Middle frontal gyrus (tissue), 1 donor: ENCODE measurements around the gene MAEA.

Experiments used
- DNase-seq: peaks from one replicate; pipeline ENCODE4 v3.0.0-alpha.2; 2015; ENCODE audit warnings: low spot score; ENCODE audit errors: extremely low spot score

The MAEA gene

DNA sequence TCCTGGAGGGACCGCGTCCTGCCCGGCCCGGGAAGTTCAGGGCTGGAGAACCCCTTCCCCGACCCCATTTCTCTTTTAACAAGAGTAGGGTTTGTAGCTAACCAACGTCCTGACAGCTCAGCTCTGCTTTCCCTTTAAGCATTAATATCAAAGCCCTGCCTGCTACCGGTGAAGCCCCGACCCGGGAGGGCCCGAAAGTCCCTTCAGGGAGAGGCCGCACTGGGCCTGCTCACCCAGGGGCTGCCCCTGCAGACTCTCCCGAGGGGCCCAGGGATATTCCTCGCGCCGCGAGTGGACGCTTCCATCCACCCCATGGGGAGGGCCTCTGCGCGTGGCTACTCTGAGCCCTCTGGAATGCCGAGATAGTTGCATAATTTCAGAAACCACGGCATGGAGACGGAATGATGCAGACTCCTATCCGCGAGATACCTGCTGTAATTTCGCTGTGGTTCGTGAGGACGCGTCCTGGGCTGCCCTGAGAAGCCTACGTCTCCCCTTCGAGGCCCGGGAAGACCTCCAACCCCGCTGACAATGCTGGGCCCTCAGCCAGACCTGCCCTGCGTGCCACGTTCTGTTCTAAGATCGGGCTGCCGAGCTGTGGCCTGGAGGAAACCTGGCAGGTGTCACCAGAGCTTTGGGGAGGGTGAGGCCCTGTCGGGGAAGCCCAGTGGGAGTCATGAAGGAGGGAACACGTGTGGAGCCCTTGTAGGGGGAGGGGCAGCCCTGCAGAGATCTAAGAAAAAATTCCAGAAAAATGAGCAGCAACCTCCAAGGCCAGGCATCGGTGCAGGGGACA lies 39.8 kb upstream of the MAEA start:
- no peak for DNase-seq

DNA sequence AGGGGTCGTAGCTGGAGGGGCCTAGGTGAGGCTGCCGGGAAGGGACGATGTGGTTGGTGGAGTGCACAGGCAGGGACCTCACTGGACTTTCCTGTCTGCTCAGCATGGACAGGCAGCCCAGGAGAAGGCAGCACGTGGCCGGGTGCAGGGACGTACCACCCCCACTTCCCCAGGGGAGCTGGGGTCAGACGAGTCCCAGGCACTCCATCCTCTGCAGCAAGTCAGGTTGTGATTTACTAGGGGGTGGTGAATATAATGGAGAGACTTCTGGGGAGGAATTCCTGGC lies 39.2 kb upstream of the MAEA start:
- DNase-seq, result no peak

- DNase-seq, result no peak
Observed at GRCh38 chr4:1250921-1251772, 38.5 kb upstream of the MAEA start.

GRCh38 chr4:1251773-1252066 lies 38.0 kb upstream of the MAEA start:
- DNase-seq, result no peak

DNA sequence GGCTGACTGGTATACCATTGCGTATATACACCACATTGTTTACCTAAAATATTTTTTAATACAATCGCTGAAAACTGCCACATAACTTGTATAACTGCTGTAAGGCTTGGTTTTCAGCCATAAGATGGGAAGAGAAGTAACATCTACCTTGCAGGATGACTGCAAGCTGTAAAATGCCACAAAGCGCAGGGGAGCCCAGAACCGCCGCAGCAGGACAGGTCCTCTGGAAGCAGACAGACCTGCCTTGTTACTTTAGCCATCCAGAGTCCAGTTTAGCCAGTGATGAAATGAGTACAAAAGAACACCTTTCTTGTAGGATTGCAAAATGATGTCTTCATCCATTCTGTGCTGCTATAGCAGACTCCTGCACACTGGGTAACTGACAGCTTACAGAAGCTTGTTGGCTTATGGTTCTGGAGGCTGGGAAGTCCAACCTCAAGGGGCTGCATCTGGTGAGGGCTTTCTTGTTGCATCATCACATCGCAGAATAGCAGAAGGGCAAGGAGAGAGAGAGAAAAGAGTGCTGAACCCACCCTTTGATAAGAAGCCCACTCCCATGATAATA lies 36.7 kb upstream of the MAEA start:
- DNase-seq, result no peak

- no peak for DNase-seq
Observed at GRCh38 chr4:1253831-1254230, 35.9 kb upstream of the MAEA start.

GRCh38 chr4:1255151-1255550 lies 34.5 kb upstream of the MAEA start:
- DNase-seq, result no peak

GRCh38 chr4:1255699-1256098 lies 34.0 kb upstream of the MAEA start:
- DNase-seq, result no peak

DNA sequence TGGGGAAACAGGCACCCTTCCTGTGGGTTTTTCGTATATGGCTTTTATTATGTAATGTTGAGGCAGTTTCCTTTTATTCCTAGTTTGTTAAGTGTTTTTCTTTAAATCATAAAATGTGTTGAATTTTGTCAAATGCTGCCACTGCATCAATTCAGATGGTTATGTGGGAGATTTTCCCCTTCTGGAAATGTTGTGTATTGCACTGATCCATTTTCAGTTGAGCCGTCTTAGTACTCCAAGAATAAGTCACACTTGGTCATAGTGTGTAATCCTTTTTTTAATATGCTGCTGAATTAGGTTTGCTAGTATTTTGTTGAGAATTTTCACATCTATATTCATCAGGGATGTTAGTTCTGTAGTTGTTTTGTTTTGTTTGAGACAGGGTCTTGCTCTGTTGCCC lies 31.2 kb upstream of the MAEA start:
- DNase-seq, result no peak

DNA sequence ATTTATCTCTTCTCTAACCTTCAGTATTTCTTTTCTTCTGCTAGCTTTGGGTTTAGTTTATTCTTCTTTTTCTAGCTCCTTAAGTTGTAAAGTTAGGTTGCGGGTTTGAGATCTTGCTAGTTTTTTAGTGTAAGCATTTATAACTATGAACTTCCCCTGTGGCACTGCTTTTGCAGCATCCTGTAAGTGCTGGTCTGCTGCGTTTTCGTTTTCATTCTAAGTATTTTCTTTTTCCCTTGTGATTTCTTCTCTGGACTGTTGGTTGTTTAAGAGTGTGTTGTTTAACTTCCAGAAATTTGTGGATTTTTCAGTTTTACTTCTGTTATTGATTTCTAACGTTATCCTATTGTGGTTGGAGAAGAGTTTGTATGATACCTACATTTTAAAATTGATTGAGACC lies 29.7 kb upstream of the MAEA start:
- DNase-seq, result no peak

DNA sequence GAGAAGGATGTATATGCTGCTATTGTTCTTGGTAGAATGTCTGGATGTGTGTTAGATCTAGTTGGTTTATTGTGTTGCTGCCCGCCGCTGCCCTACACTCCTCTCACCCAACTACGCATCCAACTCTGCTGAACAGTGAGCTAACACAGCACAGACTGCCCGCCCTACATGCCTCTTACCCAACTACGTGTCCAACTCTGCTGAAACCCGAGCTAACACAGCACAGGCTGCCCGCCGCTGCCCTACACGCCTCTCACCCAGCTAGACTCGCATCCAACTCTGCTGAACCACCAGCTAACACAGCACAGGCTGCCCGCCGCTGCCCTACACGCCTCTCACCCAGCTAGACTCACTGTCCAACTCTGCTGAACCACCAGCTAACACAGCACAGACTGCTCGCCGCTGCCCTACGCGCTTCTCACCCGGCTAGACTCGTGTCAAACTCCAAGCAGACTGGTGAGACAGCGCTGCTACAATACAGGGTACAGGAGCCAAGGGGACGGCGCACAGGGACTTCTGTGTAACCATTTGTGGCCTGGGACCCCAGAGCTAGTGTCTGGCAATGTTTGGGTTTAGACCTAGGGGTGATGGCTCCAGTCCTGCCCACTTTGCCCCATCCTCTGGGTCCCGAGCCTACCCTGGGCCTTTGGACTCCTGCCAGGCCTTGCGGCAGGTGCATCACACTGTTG lies 29.1 kb upstream of the MAEA start:
- DNase-seq, result no peak

DNA sequence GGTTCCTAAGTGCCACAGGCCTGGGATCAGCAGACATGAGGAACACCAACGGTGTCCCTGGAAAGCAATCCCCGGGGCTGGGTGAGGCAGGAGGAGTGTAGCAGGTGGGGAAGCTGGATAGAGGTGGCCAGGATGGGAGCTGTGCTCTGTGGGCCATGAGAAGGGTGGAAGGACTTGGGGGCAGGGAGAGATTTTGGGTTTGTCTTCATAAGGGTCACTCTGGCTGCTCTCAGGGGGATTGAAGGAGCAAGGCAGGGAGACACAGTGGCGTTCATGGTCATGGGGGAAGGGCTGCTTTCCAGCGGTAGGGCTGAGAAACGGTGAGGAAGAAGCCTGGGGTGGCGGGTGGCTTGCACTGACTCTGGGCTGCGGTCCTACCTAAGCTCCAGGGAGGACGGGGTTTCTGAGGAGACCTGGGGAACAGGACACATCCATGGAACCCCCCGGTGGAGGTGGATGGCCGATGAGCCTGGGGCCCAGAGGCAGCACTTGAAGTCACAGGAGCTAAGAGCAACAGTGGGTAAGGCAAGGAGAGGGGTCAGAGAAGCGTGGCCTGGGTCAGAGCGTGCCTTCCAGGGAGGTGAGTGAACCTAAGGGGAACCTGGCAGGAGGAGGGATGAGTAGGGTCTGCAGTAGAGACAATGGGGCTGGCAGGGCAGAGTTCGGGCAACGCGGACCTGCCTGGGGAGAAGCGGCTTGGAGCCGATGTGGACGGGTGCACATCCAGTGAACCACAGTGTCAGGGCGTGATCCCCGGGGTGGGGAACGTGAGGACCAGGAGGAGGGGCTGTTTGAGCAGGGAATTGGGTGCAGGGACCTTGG lies 28.4 kb upstream of the MAEA start:
- no peak for DNase-seq

GRCh38 chr4:1264942-1265341 lies 24.7 kb upstream of the MAEA start:
- DNase-seq, result no peak

GRCh38 chr4:1265351-1265750 lies 24.3 kb upstream of the MAEA start:
- no peak for DNase-seq

GRCh38 chr4:1266881-1267763 lies 22.6 kb upstream of the MAEA start:
- DNase-seq, result no peak

- DNase-seq, result no peak
Observed at GRCh38 chr4:1269209-1269608, 20.5 kb upstream of the MAEA start.

- no peak for DNase-seq
Observed at GRCh38 chr4:1271686-1272085, 18.0 kb upstream of the MAEA start.

- no peak for DNase-seq
Observed at GRCh38 chr4:1274871-1275270, 14.8 kb upstream of the MAEA start.

- DNase-seq, result no peak
Observed at GRCh38 chr4:1276984-1277383, 12.7 kb upstream of the MAEA start.
